HG03039 (cell line): Measurements from ENCODE around the gene VILL.

ENCODE experiments used
- ATAC-seq: cut with Tn5 transposase; IDR thresholded peaks from one replicate; pipeline ENCODE4 v1.9.1; 2021; ENCODE audit warnings: mild to moderate bottlenecking, moderate library complexity; ENCODE audit not compliant: unreplicated experiment

Gene VILL

DNA sequence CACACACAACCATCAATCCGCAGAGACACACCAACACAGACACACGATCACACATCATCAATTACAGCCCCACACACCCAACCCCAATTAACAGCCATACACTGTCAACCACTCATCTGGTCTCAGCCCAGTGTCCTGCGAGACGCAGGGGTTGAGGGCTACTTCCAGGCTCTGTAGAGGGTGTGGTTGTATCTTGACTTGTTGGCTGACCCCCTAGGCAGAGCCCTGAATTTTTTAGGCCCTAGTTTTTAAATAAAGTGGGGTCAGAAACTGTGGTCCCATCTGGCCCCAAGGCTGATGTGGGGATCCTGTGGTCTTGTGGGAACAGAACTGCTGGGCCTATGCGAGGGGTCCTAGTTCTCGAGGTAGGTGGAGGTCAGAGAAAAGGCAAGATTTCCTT, 9.2 kb downstream of the VILL start:
- ATAC-seq, result no peak

DNA sequence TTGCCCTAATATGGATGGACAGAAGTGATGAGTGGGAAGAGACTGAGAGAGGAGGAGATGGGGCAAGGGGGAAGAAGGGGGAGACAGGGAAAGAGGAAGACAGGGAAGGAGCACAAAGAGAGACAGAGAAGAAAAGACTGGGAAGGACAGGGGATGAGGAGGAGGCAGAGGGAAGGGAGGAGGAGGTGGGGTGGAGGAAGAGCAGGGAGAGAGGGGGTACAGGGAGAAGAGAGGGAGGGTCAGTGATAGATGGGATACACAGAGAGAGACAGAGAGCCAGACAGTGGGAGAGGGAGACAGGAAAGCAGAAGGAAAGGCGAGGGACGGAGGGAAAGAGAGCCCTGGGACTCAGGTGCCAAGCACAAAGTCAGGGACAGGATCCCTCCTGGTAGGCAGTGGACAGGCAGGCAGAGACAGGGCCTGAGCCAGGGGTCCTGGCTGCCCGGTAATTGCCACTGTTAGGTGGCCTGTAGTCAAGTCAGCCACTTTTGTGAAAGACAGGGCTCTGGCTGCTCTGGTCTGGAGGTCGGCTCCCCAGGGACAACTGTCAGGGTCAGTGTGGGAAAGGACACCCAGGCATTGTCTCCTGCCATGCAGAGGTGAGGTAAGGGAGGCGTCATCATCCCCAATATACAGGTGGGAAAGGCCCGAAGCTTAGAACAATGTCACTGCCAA, 9.8 kb downstream of the VILL start:
- no peak for ATAC-seq

DNA sequence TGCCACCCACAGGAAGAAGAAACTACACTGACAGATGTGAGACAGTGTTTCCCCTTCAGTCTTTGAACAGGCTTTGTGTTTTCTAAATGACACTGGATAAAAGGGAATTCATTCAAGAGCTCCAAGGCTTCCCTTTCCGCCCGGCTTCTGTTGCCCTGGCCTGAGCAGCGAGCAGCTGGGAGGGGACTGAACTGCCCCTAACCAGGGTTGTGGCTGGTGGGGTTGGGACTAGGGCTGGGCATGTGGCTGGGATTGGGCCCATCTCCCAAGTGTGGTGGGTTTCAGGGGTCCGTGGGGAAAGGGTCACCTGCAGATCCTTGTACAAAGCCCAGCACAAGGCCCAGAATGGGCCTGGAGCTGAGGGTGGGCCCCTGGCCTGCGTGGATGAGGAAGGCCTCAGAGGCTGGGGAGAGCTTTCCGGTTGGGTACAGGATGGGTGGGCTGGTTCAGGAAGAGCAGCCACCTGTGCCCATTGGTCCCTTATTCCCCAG, 10.4 kb downstream of the VILL start:
- no peak for ATAC-seq

DNA sequence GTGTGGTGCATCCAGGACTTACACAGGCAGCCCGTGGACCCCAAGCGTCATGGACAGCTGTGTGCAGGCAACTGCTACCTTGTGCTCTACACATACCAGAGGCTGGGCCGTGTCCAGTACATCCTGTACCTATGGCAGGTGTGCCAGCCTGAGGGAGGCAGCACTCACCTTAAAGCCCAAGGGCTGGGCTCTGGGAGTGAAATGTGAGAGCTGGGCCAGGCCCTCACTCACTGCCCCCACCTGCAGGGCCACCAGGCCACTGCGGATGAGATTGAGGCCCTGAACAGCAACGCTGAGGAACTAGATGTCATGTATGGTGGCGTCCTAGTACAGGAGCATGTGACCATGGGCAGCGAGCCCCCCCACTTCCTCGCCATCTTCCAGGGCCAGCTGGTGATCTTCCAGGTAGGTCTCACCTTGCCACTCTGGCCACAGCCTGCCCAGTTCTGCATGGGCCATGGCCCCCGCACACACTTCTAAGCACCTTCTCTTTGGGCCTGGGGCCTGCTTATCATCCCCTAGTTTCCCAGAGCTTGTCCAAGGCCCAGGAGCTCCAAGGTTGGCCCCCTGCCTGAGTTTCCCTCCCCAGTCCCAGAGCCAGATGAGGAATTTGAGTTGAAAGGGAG, 11.0 kb downstream of the VILL start:
- ATAC-seq, result no peak

DNA sequence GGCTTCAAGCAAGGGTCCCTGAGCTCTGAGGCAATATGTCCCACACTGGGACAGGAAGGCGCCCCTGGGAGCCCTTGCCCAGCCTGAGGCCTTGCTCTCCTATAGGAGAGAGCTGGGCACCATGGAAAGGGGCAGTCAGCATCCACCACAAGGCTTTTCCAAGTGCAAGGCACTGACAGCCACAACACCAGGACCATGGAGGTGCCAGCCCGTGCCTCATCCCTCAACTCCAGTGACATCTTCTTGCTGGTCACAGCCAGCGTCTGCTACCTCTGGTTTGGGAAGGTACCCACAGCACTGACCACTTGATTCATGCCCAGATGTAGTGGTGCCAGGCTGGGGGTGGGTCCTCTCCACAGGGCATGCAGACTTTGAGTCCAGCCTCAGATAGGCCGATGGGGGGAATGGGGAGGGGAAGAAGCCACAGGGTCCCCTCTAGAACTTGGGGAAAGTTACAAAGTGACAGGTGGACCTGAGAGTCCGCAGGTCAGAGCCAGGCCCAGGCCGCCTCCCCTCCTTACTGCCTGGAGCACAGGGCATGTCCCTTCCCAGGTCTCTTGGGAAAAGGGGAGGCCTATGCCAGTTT, 11.8 kb downstream of the VILL start:
- no peak for ATAC-seq

DNA sequence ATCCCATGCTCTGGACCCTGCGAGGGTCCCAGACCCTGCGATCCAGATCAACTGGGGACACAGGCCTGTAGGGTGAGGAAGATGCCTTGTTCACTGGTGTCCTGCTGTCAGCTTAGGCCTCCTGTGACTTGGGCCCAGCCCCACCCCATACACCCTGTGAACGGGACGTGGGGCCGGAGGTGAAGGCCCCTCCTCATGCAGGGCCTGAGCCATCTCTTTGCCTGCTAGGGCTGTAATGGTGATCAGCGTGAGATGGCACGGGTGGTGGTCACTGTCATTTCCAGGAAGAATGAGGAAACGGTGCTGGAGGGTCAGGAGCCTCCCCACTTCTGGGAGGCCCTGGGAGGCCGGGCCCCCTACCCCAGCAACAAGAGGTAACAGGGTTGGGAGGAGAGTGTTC, 12.4 kb downstream of the VILL start:
- no peak for ATAC-seq

DNA sequence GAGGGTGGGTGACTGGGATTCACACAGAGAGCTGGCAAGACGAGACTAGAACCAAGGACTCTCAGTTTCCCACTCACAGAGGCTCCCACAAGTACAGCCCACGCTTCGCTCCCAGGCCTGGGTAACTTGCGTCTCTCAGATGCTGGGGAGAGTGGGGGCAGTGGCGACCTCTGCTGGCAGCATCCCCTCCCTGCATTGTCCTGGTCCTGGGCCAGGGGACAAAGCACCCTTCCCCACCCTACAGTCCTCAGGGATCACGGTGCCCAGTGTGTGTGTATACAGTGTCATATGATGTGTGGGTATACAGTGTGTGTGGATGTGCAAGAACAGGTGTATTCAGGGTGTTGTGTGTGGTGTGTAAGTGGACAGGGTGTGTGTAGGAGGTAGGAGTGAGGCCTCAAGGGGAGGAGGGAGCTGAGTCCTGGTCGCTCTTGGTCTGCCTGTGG, 12.8 kb downstream of the VILL start:
- ATAC-seq, result no peak

DNA sequence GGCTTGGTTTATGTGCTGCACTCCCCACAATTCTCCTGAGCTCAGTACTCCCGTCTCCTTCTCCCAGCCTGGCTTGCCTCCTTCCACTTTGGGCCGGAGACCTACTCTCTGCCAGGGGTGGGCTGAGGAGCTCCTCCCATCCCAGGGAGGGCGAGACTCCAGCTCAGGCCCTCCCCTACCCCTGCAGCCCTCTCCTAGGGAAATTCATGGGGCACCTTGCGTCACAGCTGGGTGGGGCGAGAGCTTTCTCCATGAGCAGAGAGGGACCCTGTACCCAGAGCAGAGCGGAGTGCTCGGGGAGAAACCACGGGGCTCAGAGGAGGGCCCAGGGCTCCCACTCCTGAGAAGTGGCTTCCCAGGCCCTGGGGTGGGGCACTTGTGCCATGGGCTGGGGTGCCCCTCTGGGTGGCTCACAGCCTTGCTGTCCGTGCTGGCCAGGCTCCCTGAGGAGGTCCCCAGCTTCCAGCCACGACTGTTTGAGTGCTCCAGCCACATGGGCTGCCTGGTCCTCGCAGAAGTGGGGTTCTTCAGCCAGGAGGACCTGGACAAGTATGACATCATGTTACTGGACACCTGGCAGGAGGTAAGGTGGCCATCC, 13.3 kb downstream of the VILL start:
- no peak for ATAC-seq

DNA sequence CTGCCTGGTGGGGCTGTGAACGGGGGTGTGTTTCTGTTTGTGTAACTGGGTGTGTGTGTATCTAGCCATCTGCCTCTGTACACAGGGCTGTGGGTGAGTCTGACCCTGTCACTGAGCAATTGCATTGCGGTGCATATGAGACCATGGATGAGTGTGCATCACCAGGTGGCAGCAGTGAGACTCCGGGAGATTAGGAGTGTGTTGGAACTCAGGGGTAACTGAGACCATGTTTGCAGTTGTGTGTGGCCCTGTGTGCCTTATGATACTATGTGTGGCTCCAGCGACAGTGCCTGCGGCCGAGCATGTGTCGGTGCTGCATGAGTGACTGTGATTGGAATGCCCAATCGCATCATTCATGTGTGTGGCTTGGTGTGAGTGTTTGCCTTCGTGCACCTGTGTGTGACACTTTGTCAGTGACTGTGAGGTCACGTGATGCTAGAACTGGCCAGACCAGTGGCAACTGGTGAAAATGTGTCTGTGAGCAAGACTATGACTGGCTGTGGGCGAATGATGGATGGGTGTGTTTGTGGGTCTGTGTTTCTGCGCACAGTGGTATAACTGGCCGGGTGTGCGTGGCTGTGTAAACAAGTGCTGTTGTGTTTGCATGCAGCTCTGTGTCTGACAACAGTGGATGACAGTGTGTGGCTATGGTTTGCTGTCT, 14.0 kb downstream of the VILL start:
- ATAC-seq, result no peak

DNA sequence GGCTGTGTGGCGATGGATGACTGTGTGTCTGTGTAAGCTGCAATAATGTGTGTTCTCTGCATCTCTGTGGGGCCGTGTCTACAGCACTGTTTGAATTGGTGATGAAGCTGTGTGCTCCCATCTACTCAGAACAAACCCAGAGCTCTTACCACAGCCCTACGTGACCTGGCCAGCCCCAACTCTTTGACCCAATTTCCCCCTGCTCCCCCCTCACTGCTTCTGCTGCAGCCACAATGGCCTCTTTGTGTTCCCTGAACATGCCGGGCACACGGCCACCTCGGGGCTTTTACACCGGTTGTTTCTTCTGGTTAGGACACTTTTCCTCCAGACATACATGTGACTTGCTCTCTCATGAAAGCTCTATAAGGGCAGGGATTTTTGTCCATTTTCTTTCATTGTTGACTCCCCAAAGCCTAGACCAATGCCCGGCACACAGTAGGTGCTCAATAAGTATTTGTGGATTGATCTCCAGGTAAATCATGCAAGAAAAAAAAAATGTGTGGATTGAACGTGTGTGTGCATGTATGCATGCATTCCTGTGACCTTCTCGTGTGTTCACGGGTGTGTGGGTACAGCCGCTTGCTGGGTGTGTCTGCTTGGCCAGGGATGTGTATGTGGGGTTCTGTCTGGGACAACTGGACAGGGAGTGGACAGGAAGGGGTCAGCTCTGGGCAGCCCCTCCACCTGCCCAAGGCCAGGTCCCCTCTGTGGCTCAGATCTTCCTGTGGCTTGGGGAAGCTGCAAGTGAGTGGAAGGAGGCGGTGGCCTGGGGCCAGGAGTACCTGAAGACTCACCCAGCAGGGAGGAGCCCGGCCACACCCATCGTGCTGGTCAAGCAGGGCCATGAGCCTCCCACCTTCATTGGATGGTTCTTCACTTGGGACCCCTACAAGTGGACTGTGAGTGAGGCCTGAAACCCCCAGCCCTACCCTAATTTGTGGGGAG, 14.8 kb downstream of the VILL start:
- no peak for ATAC-seq

DNA sequence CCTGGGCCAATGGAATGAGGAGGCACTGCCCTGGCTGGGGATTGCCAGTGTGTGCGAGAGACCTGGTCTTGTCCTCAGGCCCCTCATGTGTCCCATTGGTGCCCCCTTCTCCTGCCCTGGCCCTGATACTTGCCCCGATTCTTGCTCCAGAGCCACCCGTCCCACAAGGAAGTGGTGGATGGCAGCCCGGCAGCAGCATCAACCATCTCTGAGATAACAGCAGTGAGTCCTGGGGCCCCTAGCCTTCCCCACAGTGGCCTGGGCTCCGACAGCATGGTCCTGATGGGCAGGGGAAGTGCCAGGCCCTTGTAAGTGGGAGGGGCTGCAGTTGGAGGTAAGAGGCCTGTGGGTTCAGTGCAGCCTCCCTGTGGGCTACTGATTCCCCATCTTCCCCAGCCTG, 15.4 kb downstream of the VILL start:
- ATAC-seq, result no peak

DNA sequence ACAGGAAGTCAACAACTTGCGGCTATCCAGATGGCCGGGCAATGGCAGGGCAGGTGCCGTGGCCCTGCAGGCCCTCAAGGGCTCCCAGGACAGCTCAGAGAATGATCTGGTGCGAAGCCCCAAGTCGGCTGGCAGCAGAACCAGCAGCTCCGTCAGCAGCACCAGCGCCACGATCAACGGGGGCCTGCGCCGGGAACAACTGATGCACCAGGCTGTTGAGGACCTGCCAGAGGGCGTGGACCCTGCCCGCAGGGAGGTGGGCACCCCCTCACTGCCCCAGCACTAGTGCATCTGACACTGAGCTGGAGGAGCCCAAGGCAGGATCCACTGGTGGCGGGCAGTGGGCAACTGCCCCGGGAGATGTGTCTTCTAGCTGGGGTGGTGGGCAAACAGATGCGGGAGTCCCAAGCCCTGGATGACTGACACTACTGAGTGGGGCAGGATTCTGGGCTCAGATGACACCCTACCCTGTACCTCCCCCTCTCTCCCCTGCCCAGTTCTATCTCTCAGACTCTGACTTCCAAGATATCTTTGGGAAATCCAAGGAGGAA, 15.9 kb downstream of the VILL start:
- ATAC-seq, result no peak

DNA sequence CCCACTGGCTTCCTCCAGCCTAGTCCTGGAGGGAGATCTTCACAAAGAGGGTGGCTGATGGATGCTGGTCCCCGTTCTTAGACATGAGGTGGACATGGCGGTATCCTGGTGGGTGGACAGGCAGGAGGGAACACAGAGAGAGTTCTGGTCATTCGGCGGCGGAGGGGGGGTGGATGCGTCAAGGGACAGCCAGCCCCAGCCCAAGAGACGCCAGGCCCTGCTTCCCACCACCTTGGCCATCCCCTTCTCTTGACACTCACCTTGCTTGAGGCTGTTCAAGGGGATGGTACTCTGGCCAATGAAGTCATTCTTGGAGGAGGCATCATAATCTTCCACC, 17.1 kb downstream of the VILL start:
- ATAC-seq, result no peak

DNA sequence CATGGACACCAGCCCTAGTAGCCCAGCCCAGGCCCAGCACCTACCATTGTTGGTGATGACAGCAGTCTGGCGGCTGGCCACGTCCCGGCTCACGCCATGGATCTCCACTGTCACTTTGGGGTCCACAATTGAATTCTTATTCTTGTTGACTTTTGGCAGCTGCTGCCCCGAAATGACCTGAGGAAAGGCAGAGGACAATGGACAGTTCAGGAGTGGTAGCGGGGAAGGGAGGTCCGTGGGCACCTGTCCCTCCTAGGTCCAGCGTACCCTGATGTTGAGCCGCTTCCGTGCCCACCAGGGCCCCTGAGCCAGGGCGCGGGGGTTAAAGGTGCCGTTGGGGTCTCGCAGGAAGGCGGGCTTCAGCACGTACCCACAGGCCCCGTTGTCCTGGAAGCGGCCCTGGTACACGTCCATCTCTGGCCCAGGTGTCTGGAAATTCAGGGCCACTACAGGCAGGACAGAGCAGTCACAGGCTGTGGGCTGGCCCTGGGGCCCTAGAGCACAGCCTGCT, 17.7 kb downstream of the VILL start:
- ATAC-seq, result no peak

DNA sequence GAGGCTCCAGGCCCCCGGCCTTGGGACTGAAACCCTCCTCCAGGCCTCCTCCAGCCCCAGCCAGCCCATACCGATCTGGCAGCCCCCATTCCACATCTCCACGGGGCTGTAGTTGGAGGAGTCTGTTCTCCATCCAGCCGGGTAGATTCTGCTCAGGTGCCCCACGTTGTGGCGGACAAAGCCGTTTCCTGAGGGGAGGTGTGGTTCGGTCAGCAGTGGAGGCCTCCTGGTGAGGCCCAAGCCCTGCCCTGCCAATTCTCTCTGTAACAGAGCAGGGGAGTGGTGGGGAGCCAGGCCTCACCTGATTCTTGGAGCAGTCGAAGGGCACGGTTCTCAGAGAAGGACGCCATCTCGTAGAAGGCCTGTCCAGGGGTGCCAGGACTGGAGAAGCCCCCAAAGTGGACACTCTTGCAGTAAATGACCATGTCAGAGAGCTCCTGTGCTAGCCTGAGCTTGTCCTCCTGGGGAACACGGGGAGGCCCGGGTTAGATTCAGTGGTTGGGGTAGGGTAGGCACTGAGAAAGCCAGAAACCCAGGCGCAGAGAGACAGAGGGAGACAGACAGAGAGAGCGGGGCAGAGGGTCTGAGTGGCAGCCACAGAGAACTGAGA, 18.5 kb downstream of the VILL start:
- no peak for ATAC-seq

DNA sequence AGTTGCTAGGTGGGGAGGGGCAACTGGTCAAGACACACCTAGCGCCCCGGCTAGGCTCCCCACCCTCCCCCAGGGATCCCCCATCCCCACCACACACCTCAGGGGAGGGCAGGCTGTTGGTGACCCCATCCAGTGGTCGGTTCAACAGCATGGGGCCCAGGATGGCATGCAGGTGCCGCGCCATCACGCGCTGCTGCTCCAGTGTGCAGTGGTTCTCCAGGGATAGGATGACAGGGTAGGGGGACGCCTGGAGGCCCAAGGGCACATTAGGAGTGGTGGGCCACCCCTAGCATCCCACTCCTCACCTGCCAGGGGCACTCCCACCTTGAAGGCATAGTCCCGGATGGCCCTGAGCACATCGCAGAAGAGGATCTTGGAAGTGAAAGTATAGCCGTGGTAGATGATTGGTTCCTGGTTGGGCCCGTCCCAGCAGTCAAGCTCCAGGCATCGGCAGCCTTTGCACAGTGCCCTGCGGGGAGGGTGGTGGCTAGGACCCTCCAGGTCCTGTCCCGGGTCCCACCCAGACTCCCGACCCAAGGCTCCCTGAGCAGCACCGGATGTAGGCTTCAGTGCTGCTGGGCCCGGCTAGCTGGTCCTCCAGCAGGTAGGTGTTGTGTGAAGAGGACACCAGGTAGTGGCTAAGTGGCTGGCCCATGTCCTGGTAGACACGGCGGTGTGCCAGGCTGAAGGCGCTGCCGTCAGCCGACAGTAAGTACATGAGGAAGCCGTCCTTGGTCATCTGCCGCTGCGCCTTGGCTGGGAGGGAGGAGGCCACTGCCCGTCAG, 19.4 kb downstream of the VILL start:
- no peak for ATAC-seq

DNA sequence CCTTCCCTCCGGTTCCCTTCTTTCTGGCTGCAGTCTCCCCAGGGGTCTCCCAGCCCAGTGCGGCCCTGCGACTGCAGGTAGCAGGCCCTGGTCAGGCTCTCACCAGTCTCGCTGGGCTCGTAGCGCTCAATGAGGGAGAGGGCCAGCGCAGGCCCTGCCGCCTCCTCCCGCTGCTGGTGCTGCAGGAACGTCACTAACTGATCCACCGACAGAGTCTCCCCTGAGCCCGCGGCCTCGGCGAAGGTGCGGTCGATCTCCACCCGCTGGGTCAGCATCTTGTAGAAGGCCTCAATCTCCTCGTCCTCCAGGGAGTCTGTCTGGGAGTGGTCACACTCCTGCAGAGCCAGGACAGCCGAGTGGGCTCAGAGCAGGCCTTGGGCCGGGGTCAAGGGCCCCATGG, 20.5 kb downstream of the VILL start:
- ATAC-seq, result no peak

DNA sequence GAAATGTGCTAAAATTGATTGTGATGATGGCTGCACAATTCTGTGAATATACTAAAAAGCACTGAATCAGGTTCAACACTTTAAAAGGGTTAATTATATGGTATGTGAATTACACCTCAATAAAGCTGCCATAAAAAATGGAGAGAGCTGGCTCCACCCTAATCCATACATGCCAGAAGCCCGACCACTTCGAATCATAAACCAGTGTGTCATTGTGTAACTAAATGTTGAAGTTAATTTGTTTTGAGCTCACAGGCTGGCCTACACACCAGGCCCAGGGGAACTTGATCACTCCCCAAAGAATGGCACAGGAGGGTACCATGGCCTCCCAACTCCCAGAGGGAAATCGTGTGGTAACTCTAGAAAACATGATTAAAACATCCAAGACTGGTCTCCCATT, 24.9 kb downstream of the VILL start:
- no peak for ATAC-seq

DNA sequence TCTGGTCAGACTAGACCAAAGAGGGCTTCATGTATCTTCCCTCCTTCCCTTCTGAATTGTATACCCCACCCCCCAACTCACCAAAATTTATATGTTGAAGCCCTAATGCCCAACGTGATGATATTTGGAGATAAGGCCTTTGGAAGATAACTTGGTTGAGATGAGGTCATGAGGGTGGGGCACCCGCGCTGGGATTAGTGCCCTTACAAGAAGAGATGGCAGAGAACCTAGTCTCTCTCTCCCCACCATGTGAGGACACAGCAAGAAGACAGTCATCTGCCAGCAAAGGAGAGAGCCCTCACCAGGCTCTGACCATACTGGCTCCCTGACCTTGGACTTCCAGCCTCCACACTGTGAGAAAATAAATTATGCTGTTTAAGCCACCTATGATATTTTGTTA, 25.4 kb downstream of the VILL start:
- no peak for ATAC-seq
